ENCODE results near the gene SPINK13. TPM values are rescaled to one million over a fixed set of nuclear protein-coding genes. Genes with fewer than 3 reads are reported as not detected.

SPINK13 gene
- not detected in 2 replicates for polyA plus RNA-seq (2013)

GRCh38 chr5:148268566-148268965 lies at the start of gene SPINK13:
SPINK13 (plus strand) TSS chr5:148268794; CDS start chr5:148270073, 1,279 bp downstream.
- H3K14ac ChIP-seq (ENCODE audit: low read length) = no peak within 1 kb of the TSS
- no peak within 1 kb of the TSS for H4K91ac ChIP-seq (ENCODE audit: low read depth, low read length)
- H3K4ac ChIP-seq (ENCODE audit: low read depth, low read length) = no peak within 1 kb of the TSS
- no peak within 1 kb of the TSS for H2AFZ ChIP-seq (ENCODE audit: insufficient read depth, low read length, poor library complexity)
- H2AK5ac ChIP-seq (ENCODE audit: low read length) = no peak within 1 kb of the TSS
- no peak within 1 kb of the TSS for H2BK5ac ChIP-seq (ENCODE audit: low read depth, low read length, poor library complexity)
- H3K4me1 ChIP-seq (ENCODE audit: control insufficient read depth in 1 of 2, insufficient read depth in 2 of 2, low read length in 2 of 2) = no peaks in the 10 kb centered on the region
- no peaks in the 10 kb centered on the region for H3K79me2 ChIP-seq (ENCODE audit: control insufficient read depth, insufficient read depth, low read length, poor library complexity)
- H3K9ac ChIP-seq (ENCODE audit: low read length) = no peak within 1 kb of the TSS
- no peak within 1 kb of the TSS for H3K27ac ChIP-seq (ENCODE audit: low read depth, low read length)
- H4K8ac ChIP-seq (ENCODE audit: low read depth, low read length) = no peak within 1 kb of the TSS
- no peak within 1 kb of the TSS for H4K12ac ChIP-seq (ENCODE audit: low read depth, low read length)
- H3K4me2 ChIP-seq (ENCODE audit: low read length) = no peak within 1 kb of the TSS
- H3K9me3 ChIP-seq (ENCODE audit: insufficient read depth, low read depth, low read length) = no peaks in the 10 kb centered on the region
- no peaks in the 10 kb centered on the region for H3K36me3 ChIP-seq (ENCODE audit: control insufficient read depth in 1 of 2, insufficient read depth in 2 of 2, low read length in 2 of 2)
- no peaks in the 10 kb centered on the region for H3K27me3 ChIP-seq (ENCODE audit: insufficient read depth, low read length)
- H3K79me1 ChIP-seq (ENCODE audit: low read length) = no peaks in the 10 kb centered on the region
- H3K18ac ChIP-seq (ENCODE audit: low read length) = no peak within 1 kb of the TSS
- peak; percentile 9 to 44 for DNase-seq
- H2BK120ac ChIP-seq (ENCODE audit: insufficient read depth, low read length, poor library complexity) = no peak within 1 kb of the TSS
- H2BK12ac ChIP-seq (ENCODE audit: low read length) = no peak within 1 kb of the TSS
- WGBS (ENCODE audit: extremely low coverage, insufficient coverage, insufficient read length) = no CpG with 5 or more reads among the region's 4 CpGs
- H3K23ac ChIP-seq (ENCODE audit: low read length) = no peak within 1 kb of the TSS
- no peak within 1 kb of the TSS for H3K4me3 ChIP-seq (ENCODE audit: low read depth, low read length)

- Histone ChIP-seq H2AK5ac (ENCODE audit: low read length) (no peak overlapping the region), H3K9me3 (ENCODE audit: insufficient read depth, low read depth, low read length) (no peaks in the 10 kb centered on the region), H2AFZ (ENCODE audit: insufficient read depth, low read length, poor library complexity) (no peak overlapping the region), H3K23ac (ENCODE audit: low read length) (no peak overlapping the region), H4K12ac (ENCODE audit: low read depth, low read length) (no peak overlapping the region), H3K9ac (ENCODE audit: low read length) (no peak overlapping the region), H3K4ac (ENCODE audit: low read depth, low read length) (no peak overlapping the region), H2BK5ac (ENCODE audit: low read depth, low read length, poor library complexity) (no peak overlapping the region), H4K91ac (ENCODE audit: low read depth, low read length) (no peak overlapping the region), H3K36me3 (ENCODE audit: control insufficient read depth in 1 of 2, insufficient read depth in 2 of 2, low read length in 2 of 2) (no peaks in the 10 kb centered on the region), H3K4me3 (ENCODE audit: low read depth, low read length) (no peak overlapping the region), H2BK120ac (ENCODE audit: insufficient read depth, low read length, poor library complexity) (no peak overlapping the region), H2BK12ac (ENCODE audit: low read length) (no peak overlapping the region), H3K14ac (ENCODE audit: low read length) (no peak overlapping the region), H3K18ac (ENCODE audit: low read length) (no peak overlapping the region), H3K79me2 (ENCODE audit: control insufficient read depth, insufficient read depth, low read length, poor library complexity) (no peaks in the 10 kb centered on the region), H3K79me1 (ENCODE audit: low read length) (no peaks in the 10 kb centered on the region), H3K27me3 (ENCODE audit: insufficient read depth, low read length) (no peaks in the 10 kb centered on the region), H3K27ac (ENCODE audit: low read depth, low read length) (no peak overlapping the region), H3K4me2 (ENCODE audit: low read length) (no peak overlapping the region), H3K4me1 (ENCODE audit: control insufficient read depth in 1 of 2, insufficient read depth in 2 of 2, low read length in 2 of 2) (no peaks in the 10 kb centered on the region), H4K8ac (ENCODE audit: low read depth, low read length) (no peak overlapping the region)
- no CpG with 5 or more reads among the region's 6 CpGs for WGBS (ENCODE audit: extremely low coverage, insufficient coverage, insufficient read length)
- DNase-seq = no peak
Measured at GRCh38 chr5:148221508-148221907, 47.1 kb upstream of the SPINK13 start.

GRCh38 chr5:148224117-148224742 lies 44.4 kb upstream of the SPINK13 start:
- H3K18ac ChIP-seq (ENCODE audit: low read length) = no peak overlapping the region
- no peaks in the 10 kb centered on the region for H3K79me1 ChIP-seq (ENCODE audit: low read length)
- H2AFZ ChIP-seq (ENCODE audit: insufficient read depth, low read length, poor library complexity) = no peak overlapping the region
- no peak overlapping the region for H4K91ac ChIP-seq (ENCODE audit: low read depth, low read length)
- H3K9ac ChIP-seq (ENCODE audit: low read length) = no peak overlapping the region
- H3K4ac ChIP-seq (ENCODE audit: low read depth, low read length) = no peak overlapping the region
- H2BK12ac ChIP-seq (ENCODE audit: low read length) = no peak overlapping the region
- no peak overlapping the region for H4K12ac ChIP-seq (ENCODE audit: low read depth, low read length)
- no peak overlapping the region for H3K4me2 ChIP-seq (ENCODE audit: low read length)
- no peaks in the 10 kb centered on the region for H3K9me3 ChIP-seq (ENCODE audit: insufficient read depth, low read depth, low read length)
- no peak overlapping the region for H2BK120ac ChIP-seq (ENCODE audit: insufficient read depth, low read length, poor library complexity)
- no peak overlapping the region for H3K14ac ChIP-seq (ENCODE audit: low read length)
- no peaks in the 10 kb centered on the region for H3K79me2 ChIP-seq (ENCODE audit: control insufficient read depth, insufficient read depth, low read length, poor library complexity)
- DNase-seq = no peak
- no CpG with 5 or more reads among the region's 2 CpGs for WGBS (ENCODE audit: extremely low coverage, insufficient coverage, insufficient read length)
- no peak overlapping the region for H3K23ac ChIP-seq (ENCODE audit: low read length)
- no peak overlapping the region for H3K27ac ChIP-seq (ENCODE audit: low read depth, low read length)
- H4K8ac ChIP-seq (ENCODE audit: low read depth, low read length) = no peak overlapping the region
- H2BK5ac ChIP-seq (ENCODE audit: low read depth, low read length, poor library complexity) = no peak overlapping the region
- no peaks in the 10 kb centered on the region for H3K4me1 ChIP-seq (ENCODE audit: control insufficient read depth in 1 of 2, insufficient read depth in 2 of 2, low read length in 2 of 2)
- no peak overlapping the region for H3K4me3 ChIP-seq (ENCODE audit: low read depth, low read length)
- H3K36me3 ChIP-seq (ENCODE audit: control insufficient read depth in 1 of 2, insufficient read depth in 2 of 2, low read length in 2 of 2) = no peaks in the 10 kb centered on the region
- H2AK5ac ChIP-seq (ENCODE audit: low read length) = no peak overlapping the region
- H3K27me3 ChIP-seq (ENCODE audit: insufficient read depth, low read length) = no peaks in the 10 kb centered on the region

- Histone ChIP-seq H3K79me2 (ENCODE audit: control insufficient read depth, insufficient read depth, low read length, poor library complexity) (no peaks in the 10 kb centered on the region), H3K4me1 (ENCODE audit: control insufficient read depth in 1 of 2, insufficient read depth in 2 of 2, low read length in 2 of 2) (no peaks in the 10 kb centered on the region), H3K14ac (ENCODE audit: low read length) (no peak overlapping the region), H4K91ac (ENCODE audit: low read depth, low read length) (no peak overlapping the region), H2BK12ac (ENCODE audit: low read length) (no peak overlapping the region), H3K9ac (ENCODE audit: low read length) (no peak overlapping the region), H3K27ac (ENCODE audit: low read depth, low read length) (no peak overlapping the region), H3K9me3 (ENCODE audit: insufficient read depth, low read depth, low read length) (no peaks in the 10 kb centered on the region), H3K4ac (ENCODE audit: low read depth, low read length) (no peak overlapping the region), H4K12ac (ENCODE audit: low read depth, low read length) (no peak overlapping the region), H2BK120ac (ENCODE audit: insufficient read depth, low read length, poor library complexity) (no peak overlapping the region), H3K36me3 (ENCODE audit: control insufficient read depth in 1 of 2, insufficient read depth in 2 of 2, low read length in 2 of 2) (no peaks in the 10 kb centered on the region), H3K18ac (ENCODE audit: low read length) (no peak overlapping the region), H3K4me3 (ENCODE audit: low read depth, low read length) (no peak overlapping the region), H4K8ac (ENCODE audit: low read depth, low read length) (no peak overlapping the region), H2BK5ac (ENCODE audit: low read depth, low read length, poor library complexity) (no peak overlapping the region), H3K79me1 (ENCODE audit: low read length) (no peaks in the 10 kb centered on the region), H3K23ac (ENCODE audit: low read length) (no peak overlapping the region), H2AK5ac (ENCODE audit: low read length) (no peak overlapping the region), H2AFZ (ENCODE audit: insufficient read depth, low read length, poor library complexity) (no peak overlapping the region), H3K4me2 (ENCODE audit: low read length) (no peak overlapping the region), H3K27me3 (ENCODE audit: insufficient read depth, low read length) (no peaks in the 10 kb centered on the region)
- no peak for DNase-seq
- WGBS (ENCODE audit: extremely low coverage, insufficient coverage, insufficient read length) = no CpG with 5 or more reads among the region's 3 CpGs
Measured at GRCh38 chr5:148228392-148228984, 40.1 kb upstream of the SPINK13 start.

All from trophoblast cell (in vitro differentiated cells and primary cell).